ENCODE measurements around the gene ANKRD16.

DNA sequence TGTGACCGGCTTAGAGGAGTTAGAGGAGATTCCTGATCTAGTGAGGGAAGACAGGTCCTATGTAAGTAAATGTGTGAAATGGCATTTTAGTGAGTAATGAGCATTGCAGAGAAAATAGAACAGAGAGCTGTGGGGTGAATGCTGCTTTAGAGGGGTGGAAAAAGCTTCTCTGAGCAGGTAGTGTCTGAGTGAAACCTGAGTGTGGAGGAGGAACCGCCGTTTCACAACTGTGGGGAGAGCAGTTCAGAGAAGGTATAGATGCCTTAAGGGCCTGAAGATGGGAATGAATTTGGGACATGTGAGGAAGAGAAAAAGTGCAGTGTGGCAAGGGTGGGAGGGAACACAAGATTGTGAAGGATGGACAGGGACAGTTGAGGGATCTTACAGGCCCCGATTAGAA is 22.0 kb upstream of the ANKRD16 start:
- TF ChIP-seq, protein P1, sequence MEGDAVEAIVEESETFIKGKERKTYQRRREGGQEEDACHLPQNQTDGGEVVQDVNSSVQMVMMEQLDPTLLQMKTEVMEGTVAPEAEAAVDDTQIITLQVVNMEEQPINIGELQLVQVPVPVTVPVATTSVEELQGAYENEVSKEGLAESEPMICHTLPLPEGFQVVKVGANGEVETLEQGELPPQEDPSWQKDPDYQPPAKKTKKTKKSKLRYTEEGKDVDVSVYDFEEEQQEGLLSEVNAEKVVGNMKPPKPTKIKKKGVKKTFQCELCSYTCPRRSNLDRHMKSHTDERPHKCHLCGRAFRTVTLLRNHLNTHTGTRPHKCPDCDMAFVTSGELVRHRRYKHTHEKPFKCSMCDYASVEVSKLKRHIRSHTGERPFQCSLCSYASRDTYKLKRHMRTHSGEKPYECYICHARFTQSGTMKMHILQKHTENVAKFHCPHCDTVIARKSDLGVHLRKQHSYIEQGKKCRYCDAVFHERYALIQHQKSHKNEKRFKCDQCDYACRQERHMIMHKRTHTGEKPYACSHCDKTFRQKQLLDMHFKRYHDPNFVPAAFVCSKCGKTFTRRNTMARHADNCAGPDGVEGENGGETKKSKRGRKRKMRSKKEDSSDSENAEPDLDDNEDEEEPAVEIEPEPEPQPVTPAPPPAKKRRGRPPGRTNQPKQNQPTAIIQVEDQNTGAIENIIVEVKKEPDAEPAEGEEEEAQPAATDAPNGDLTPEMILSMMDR (IDR thresholded peaks at IDR 0.05) = no peak
- no peak for TF ChIP-seq POLR2AphosphoS5 (IDR thresholded peaks at IDR 0.05; ENCODE audit: low read depth, low read length)
- TF ChIP-seq SIN3A (IDR thresholded peaks at IDR 0.05; ENCODE audit: borderline replicate concordance, insufficient read depth, low read depth, low read length) = no peak

Data from Panc1 (cell line).